Activated CD4-positive, alpha-beta T cell treated with anti-CD3 and anti-CD28 coated beads, Interleukin-2, amount 10 ng/mL, durations not matched to agents 7 days and 5 days (primary cell): ENCODE measurements around the gene RHPN2. TPM values are rescaled to one million over a fixed set of nuclear protein-coding genes. Genes with fewer than 3 reads are reported as not detected.

ENCODE experiments used
- CTCF ChIA-PET: fragments of 350-600 bp; sonication (Branson Sonifier 250); formaldehyde crosslinking; loops from one replicate; lab custom pipeline; 2021; ENCODE audit warnings: antibody characterized with exemption; lab: Charles Lee
- POLR2A ChIA-PET: fragments of 350-600 bp; sonication (Branson Sonifier 250); formaldehyde crosslinking; loops from one replicate; lab custom pipeline; 2021; ENCODE audit warnings: antibody characterized with exemption; lab: Charles Lee
- DNase-seq: peaks from one replicate; pipeline ENCODE4 v3.0.0-alpha.2; 2020
- H3K27ac Mint-ChIP-seq: one replicate; pipeline ENCODE4 v1.8.0; 2021; ENCODE audit warnings: mild to moderate bottlenecking, moderate library complexity, mixed read lengths
- H3K27me3 Mint-ChIP-seq: one replicate; pipeline ENCODE4 v1.8.0; 2021; ENCODE audit warnings: mixed read lengths
- H3K36me3 Mint-ChIP-seq: one replicate; pipeline ENCODE4 v1.8.0; 2021; ENCODE audit warnings: low read depth, mixed read lengths
- H3K4me1 Mint-ChIP-seq: one replicate; pipeline ENCODE4 v1.8.0; 2021; ENCODE audit warnings: mixed read lengths
- H3K4me3 Mint-ChIP-seq: one replicate; pipeline ENCODE4 v1.8.0; 2021; ENCODE audit warnings: mild to moderate bottlenecking, moderate library complexity, mixed read lengths
- H3K9me3 Mint-ChIP-seq: one replicate; pipeline ENCODE4 v1.8.0; 2021; ENCODE audit warnings: mixed read lengths
- total RNA-seq, 2 experiments: library from RNA; stranded (reverse); gene quantifications; one replicate each; pipeline ENCODE4 v1.2.3, GENCODE V29; 2021

RHPN2 gene
- total RNA-seq, 2 experiments from 2014 or later, result 1.4 TPM

DNA sequence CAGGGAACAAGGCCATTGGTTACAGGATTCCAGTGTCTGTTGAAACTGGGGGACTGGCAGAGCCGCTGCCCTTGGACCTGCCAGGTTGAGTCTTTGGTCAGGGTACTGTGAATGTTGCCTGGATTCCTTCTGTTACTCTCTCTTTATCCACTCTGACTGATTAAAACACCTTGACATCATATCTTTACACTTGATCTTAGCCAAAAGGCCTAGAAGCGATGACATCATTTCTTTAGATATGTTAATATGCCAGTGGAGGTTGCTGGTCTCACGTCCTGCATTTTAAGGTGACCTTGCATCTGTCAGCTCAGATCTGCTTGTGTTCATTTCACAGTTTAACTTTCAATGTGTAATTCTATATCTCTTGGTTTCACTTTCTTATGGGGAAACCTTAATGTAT is 25.5 kb upstream of the RHPN2 start:
- Mint-ChIP-seq H3K4me1 (no peaks in the 10 kb centered on the region), H3K27me3 (no peaks in the 10 kb centered on the region), H3K27ac (no peak overlapping the region), H3K9me3 (no peaks in the 10 kb centered on the region), H3K4me3 (no peak overlapping the region), H3K36me3 (peaks cover 30% of the 10 kb centered on the region)
- DNase-seq, result no peak
- POLR2A ChIA-PET, result no interaction called here
- CTCF ChIA-PET, result no interaction called here

DNA sequence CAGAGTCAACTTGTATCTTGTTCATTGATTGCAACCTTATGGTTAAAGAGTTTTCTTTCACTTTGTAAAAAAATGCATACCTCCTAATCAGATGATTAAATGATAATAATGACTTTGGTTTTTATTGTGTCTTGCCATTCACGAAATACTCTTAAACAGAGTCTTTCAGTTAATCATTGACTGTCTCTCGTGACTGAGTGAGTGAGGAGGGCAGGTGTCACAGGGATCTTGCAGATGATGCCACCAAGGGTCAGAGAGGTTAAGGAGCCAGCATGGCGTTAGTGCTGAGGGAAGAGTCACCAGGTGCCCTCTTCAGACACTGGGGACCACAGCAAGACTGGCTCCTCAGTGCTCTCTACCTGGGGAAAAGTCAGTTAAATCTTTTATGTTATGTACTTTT is 24.3 kb upstream of the RHPN2 start:
- ChIA-PET CTCF (no interaction called here), POLR2A (no interaction called here)
- Mint-ChIP-seq H3K36me3 (peaks cover 25% of the 10 kb centered on the region), H3K27me3 (no peaks in the 10 kb centered on the region), H3K4me3 (no peak overlapping the region), H3K9me3 (no peaks in the 10 kb centered on the region), H3K27ac (peak overlapping the region; percentile 44), H3K4me1 (peaks cover 4% of the 10 kb centered on the region)
- DNase-seq, result no peak

DNA sequence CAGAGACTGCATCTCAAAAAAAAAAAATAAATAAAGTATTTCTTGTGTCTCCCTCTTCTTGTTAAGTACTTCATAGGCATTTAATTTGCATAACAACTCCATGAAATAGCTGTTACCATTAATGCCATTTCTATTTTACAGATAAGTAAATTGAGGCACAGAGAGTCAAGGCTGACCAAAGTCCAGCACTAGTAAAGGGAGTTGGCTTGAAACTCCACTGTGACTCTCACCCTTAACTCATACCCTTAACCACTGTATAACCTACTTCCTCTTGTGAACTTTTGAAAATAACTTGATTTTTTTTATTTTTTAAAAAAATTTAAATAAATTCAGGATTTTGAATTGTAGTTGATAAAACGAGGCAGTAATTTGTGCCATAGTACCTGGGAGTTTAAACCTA is 22.3 kb upstream of the RHPN2 start:
- POLR2A ChIA-PET, result no interaction called here

DNA sequence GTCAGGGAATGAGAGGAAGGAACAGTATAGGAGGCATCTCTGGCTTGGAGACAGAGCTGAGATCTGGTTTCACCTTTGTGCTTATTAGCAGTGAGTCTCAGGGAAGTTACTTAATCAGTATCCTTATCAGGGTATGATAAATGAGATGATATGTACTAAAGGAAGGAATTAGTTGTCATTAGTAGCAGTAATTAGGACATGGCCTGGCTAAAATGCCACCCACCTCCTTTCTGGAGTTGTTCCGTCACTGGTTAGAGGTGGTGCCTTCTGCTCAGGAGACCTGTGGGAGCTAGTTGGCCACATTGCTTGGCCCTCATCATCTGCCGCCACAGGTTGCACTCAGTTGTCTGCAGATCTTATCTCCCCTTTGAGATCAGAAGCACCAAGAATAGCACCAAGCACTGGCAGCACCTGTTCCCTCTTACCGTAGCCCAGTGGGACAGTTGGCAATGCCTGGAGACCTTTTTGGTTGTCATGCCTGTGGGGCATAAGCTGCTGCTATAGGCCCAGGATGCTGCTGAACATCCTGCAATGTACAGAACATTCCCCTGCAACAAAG is 21.0 kb upstream of the RHPN2 start:
- peaks cover 13% of the 10 kb centered on the region for H3K36me3 Mint-ChIP-seq
- no peak overlapping the region for H3K27ac Mint-ChIP-seq
- no peaks in the 10 kb centered on the region for H3K9me3 Mint-ChIP-seq
- ChIA-PET CTCF (no interaction called here), POLR2A (interaction anchor here (0.9 kb wide), 1 partner anchor 19 kb away, joined by 5 read pairs; no protein-coding TSS in a partner anchor)
- H3K4me1 Mint-ChIP-seq, result peaks cover 25% of the 10 kb centered on the region
- no peaks in the 10 kb centered on the region for H3K27me3 Mint-ChIP-seq
- no peak overlapping the region for H3K4me3 Mint-ChIP-seq
- no peak for DNase-seq

More for the DNA sequence above, 22.3 kb upstream of the RHPN2 start:
- Mint-ChIP-seq H3K27ac (no peak overlapping the region), H3K27me3 (no peaks in the 10 kb centered on the region), H3K36me3 (peaks cover 20% of the 10 kb centered on the region), H3K4me3 (no peak overlapping the region), H3K4me1 (peaks cover 12% of the 10 kb centered on the region), H3K9me3 (no peaks in the 10 kb centered on the region)
- CTCF ChIA-PET, result interaction anchor here (0.6 to 0.7 kb wide), 2 partner anchors 17 to 42 kb away, joined by 3 to 4 read pairs; no protein-coding TSS in a partner anchor
- no peak for DNase-seq

- CTCF ChIA-PET, result interaction anchor here (0.9 to 1.4 kb wide), 3 partner anchors 9 to 105 kb away, joined by 3 to 6 read pairs (median 4); no protein-coding TSS in a partner anchor
- POLR2A ChIA-PET, result interaction anchor here (0.6 kb wide), 2 partner anchors 79 to 859 kb away, joined by 3 read pairs; no protein-coding TSS in a partner anchor
- Mint-ChIP-seq H3K27ac (peak within 1 kb of the TSS; percentile 97), H3K36me3 (peaks cover 3% of the 10 kb centered on the region), H3K27me3 (no peaks in the 10 kb centered on the region), H3K4me1 (peaks cover 38% of the 10 kb centered on the region), H3K9me3 (no peaks in the 10 kb centered on the region), H3K4me3 (peak within 1 kb of the TSS; percentile 95)
- DNase-seq, result peak; percentile 90
Measured at GRCh38 chr19:33080761-33081681, 16.3 kb upstream of the RHPN2 start, which contains the start of gene GPATCH1. Gene GPATCH1, plus strand, starts transcription at chr19:33081181. Its CDS starts 13 bp downstream, at chr19:33081194.

DNA sequence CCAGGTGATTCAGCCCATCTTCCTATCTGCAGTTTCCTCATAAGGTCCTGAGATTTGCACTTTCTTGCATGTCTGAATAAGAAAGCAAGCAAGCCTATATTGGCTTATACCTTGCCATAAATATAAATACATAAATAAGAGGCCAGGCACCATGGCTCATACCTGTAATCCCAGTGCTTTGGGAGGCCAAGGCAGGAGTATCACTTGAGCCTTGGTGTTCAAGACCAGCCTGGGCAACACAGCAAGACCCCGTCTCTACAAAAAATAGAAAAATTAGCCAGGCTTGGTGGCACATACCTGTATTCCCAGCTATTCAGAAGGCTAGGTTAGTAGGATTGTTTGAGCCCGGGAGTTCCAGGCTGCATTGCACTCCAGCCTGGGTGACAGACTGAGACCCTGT is 10.8 kb upstream of the RHPN2 start:
- Mint-ChIP-seq H3K9me3 (no peaks in the 10 kb centered on the region), H3K4me3 (no peak overlapping the region), H3K27me3 (peaks cover 3% of the 10 kb centered on the region), H3K27ac (no peak overlapping the region), H3K4me1 (peaks cover 13% of the 10 kb centered on the region), H3K36me3 (no peaks in the 10 kb centered on the region)
- ChIA-PET POLR2A (no interaction called here), CTCF (no interaction called here)
- no peak for DNase-seq

GRCh38 chr19:33071887-33072286 is 7.2 kb upstream of the RHPN2 start:
- CTCF ChIA-PET, result interaction anchor here (0.6 to 1.3 kb wide), 2 partner anchors 9 to 106 kb away, joined by 4 to 6 read pairs; partner anchors contain the start of gene GPATCH1
- POLR2A ChIA-PET, result interaction anchor here (0.6 kb wide), 1 partner anchor 100 kb away, joined by 3 read pairs; the partner anchor contains the start of gene FAAP24
- Mint-ChIP-seq H3K27ac (no peak overlapping the region), H3K9me3 (no peaks in the 10 kb centered on the region), H3K27me3 (peaks cover 6% of the 10 kb centered on the region), H3K4me1 (no peaks in the 10 kb centered on the region), H3K36me3 (no peaks in the 10 kb centered on the region), H3K4me3 (no peak overlapping the region)
- DNase-seq, result no peak

DNA sequence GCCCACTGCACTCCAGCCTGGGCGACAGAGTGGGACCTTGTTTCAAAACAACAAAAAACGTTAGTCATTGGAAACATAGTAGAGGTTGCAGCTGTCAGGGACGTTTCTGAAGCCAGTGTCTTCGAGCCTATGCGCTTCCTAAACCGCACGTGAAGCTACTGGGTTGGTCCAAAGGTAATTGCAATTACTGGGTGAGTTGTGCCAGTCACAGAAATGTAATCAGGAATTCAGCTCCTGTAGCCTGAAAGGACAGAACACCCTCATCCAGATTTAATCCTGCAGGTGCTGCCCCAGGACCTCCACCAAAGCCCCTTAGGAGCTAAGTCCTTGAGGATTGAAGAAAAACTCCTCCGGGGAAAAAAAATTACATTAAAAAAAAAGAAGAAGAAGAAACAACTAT is 2.4 kb upstream of the RHPN2 start:
- no peaks in the 10 kb centered on the region for H3K36me3 Mint-ChIP-seq
- H3K27me3 Mint-ChIP-seq, result peaks cover 25% of the 10 kb centered on the region
- H3K4me1 Mint-ChIP-seq, result peaks cover 6% of the 10 kb centered on the region
- ChIA-PET POLR2A (interaction anchor here (0.7 to 0.8 kb wide), 2 partner anchors 18 to 44 kb away, joined by 3 to 5 read pairs; no protein-coding TSS in a partner anchor), CTCF (interaction anchor here (0.6 to 1.4 kb wide), 2 partner anchors 10 to 274 kb away, joined by 5 to 6 read pairs; no protein-coding TSS in a partner anchor)
- no peak overlapping the region for H3K4me3 Mint-ChIP-seq
- no peak overlapping the region for H3K27ac Mint-ChIP-seq
- no peaks in the 10 kb centered on the region for H3K9me3 Mint-ChIP-seq
- DNase-seq, result no peak

DNA sequence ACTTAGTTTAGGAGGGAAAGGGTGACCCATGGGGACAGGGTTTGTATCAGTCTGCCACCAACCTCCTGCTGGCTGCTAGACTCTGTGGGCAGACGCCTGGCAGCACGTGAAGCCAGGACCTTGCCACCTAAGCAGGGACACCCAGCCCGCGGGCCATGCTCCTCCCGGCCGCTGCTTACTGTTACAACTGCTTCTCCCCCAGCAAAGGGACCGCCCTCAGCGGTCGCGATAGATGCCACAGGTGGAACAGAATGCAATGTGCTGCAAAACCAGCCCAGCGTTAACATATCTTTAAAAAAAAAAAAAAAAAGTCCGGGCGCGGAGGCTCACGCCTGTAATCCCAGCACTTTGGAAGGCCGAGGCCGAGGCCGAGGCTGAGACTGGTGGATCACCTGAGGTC is 1.9 kb upstream of the RHPN2 start:
- ChIA-PET POLR2A (interaction anchor here (0.8 kb wide), 1 partner anchor 19 kb away, joined by 5 read pairs; no protein-coding TSS in a partner anchor), CTCF (no interaction called here)
- no peaks in the 10 kb centered on the region for H3K9me3 Mint-ChIP-seq
- DNase-seq, result no peak
- H3K4me1 Mint-ChIP-seq, result peaks cover 6% of the 10 kb centered on the region
- H3K4me3 Mint-ChIP-seq, result no peak overlapping the region
- no peak overlapping the region for H3K27ac Mint-ChIP-seq
- H3K36me3 Mint-ChIP-seq, result no peaks in the 10 kb centered on the region
- H3K27me3 Mint-ChIP-seq, result peaks cover 28% of the 10 kb centered on the region

- peak; percentile 26 for DNase-seq
- Mint-ChIP-seq H3K27ac (no peak overlapping the region), H3K4me1 (peaks cover 6% of the 10 kb centered on the region), H3K4me3 (peak overlapping the region; percentile 61), H3K27me3 (peaks cover 38% of the 10 kb centered on the region), H3K36me3 (no peaks in the 10 kb centered on the region), H3K9me3 (no peaks in the 10 kb centered on the region)
- POLR2A ChIA-PET, result interaction anchor here (0.6 kb wide), 1 partner anchor 186 kb away, joined by 8 read pairs; no protein-coding TSS in a partner anchor
- CTCF ChIA-PET, result interaction anchor here (0.5 to 1.0 kb wide), 2 partner anchors 16 to 91 kb away, joined by 3 to 4 read pairs; no protein-coding TSS in a partner anchor
Measured at GRCh38 chr19:33064458-33064791, 263 bp downstream of the RHPN2 start.

DNA sequence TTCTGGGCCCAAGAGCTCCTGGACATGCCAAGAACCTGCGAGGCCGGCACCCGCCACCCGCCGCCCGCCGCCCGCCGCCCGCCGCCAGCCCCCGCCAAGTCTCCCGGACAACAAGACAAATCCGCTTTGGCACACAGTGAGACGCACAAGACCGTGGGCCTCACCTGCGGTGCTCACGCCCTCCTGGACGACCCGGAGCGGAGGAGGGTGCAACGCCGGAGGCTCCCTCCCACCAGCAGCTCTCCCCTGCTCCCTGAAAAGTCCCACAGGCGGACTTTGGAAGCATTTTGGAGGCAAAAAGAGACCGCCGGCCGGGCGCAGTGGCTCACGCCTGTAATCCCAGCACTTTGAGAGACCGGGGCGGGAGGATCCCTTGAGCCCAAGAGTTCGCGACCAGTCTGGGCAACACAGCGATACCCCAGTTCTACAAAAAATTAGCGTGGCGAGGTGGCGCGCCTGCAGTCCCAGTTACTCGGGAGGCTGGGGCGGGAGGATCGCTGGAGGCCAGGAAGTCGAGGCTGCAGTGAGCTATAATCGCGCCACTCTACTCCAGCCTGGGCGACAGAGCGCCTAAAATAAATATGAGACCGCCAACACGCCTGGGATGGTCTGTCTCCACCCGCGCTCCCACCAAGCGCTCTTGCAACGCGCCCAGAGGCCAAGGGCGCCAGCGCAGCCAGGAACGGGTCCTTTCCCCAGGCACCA is 783 bp downstream of the RHPN2 start:
- peaks cover 6% of the 10 kb centered on the region for H3K4me1 Mint-ChIP-seq
- no peak for DNase-seq
- CTCF ChIA-PET, result no interaction called here
- H3K36me3 Mint-ChIP-seq, result no peaks in the 10 kb centered on the region
- H3K27me3 Mint-ChIP-seq, result peaks cover 39% of the 10 kb centered on the region
- H3K4me3 Mint-ChIP-seq, result peak overlapping the region; percentile 61
- POLR2A ChIA-PET, result interaction anchor here (0.6 kb wide), 1 partner anchor 186 kb away, joined by 8 read pairs; no protein-coding TSS in a partner anchor
- H3K27ac Mint-ChIP-seq, result no peak overlapping the region
- H3K9me3 Mint-ChIP-seq, result no peaks in the 10 kb centered on the region

DNA sequence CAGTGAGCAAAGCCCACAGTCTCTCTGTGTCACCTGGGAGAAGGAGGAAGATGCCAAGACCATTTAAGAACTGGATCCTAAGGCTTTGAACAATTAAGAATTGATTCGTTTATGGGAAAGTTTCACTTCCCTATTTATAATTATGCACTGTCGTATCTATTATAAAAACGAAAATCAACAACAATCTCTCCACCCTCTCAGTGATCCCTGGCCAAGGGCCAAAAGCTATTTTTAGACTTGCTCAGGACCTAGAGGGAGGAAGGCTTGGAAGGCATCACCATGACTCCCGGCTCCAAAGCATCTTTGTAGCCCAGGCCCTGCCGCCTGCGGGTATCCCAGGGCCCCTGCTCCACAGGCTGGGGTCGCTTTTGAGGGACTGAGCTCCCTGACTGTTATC is 1.3 kb downstream of the RHPN2 start:
- DNase-seq, result no peak
- POLR2A ChIA-PET, result no interaction called here
- CTCF ChIA-PET, result no interaction called here
- H3K4me1 Mint-ChIP-seq, result peaks cover 6% of the 10 kb centered on the region
- H3K36me3 Mint-ChIP-seq, result no peaks in the 10 kb centered on the region
- H3K9me3 Mint-ChIP-seq, result no peaks in the 10 kb centered on the region
- H3K27ac Mint-ChIP-seq, result no peak overlapping the region
- no peak overlapping the region for H3K4me3 Mint-ChIP-seq
- H3K27me3 Mint-ChIP-seq, result peaks cover 39% of the 10 kb centered on the region
